HEK293 (cell line): ENCODE measurements around the gene PPP1R12C.

ENCODE experiments used
- CTCF ChIA-PET: fragments of 350-600 bp; formaldehyde crosslinking; extraction: SDS; loops from one replicate; lab custom pipeline; 2021; ENCODE audit warnings: antibody characterized with exemption; lab: Yijun Ruan, JAX
- POLR2A ChIA-PET: fragments of 300-600 bp; formaldehyde crosslinking; extraction: SDS; loops from one replicate; lab custom pipeline; 2020; ENCODE audit warnings: antibody characterized with exemption, inconsistent platforms; lab: Yijun Ruan, JAX
- H3K27ac ChIP-seq: fragments of 200-500 bp; sonication (Bioruptor generic); 2 replicates; pipeline ENCODE4 v1.5.1; 2014; ENCODE audit warnings: low read depth, low read length, control low read depth, inconsistent platforms; ENCODE audit errors: extremely low read depth
- H3K36me3 ChIP-seq, 2 experiments: fragments of 200-500 bp in 1 of 2; sonication (Bioruptor generic) in 1 of 2; 1 replicate in 1 of 2; 2 replicates in 1 of 2; pipeline ENCODE4 v1.5.1; 2014 to 2017; ENCODE audit warnings: inconsistent platforms in 2 of 2, low read length in 2 of 2; ENCODE audit not compliant: control insufficient read depth in 2 of 2, insufficient read depth in 1 of 2
- H3K4me1 ChIP-seq: fragments of 200-500 bp; sonication (Bioruptor generic); 2 replicates; pipeline ENCODE4 v1.5.1; 2014; ENCODE audit warnings: mild to moderate bottlenecking, low read length, inconsistent platforms; ENCODE audit not compliant: control insufficient read depth, insufficient read depth
- H3K4me3 ChIP-seq: 2 replicates; pipeline ENCODE4 v1.5.1; 2011; ENCODE audit warnings: low read depth, mild to moderate bottlenecking, control low read depth, low read length, moderate library complexity
- H3K9me3 ChIP-seq: fragments of 200-500 bp; sonication (Bioruptor generic); 2 replicates; pipeline ENCODE4 v1.5.1; 2014; ENCODE audit warnings: low read depth, low read length, inconsistent platforms; ENCODE audit not compliant: control insufficient read depth, insufficient read depth
- HOXD13 ChIP-seq: sonication (generic); formaldehyde crosslinking; IDR thresholded peaks from 2 replicates; pipeline ENCODE4 v1.8.0; 2022; ENCODE audit warnings: missing genetic modification reagents, borderline replicate concordance
- REPIN1 ChIP-seq: fragments of 450-650 bp; formaldehyde crosslinking; IDR thresholded peaks from 2 replicates; pipeline ENCODE4 v1.5.1; 2017; ENCODE audit warnings: missing biosample characterization, missing genetic modification characterization, low read depth
- SCRT2 ChIP-seq: fragments of 450-650 bp; formaldehyde crosslinking; IDR thresholded peaks from 2 replicates; pipeline ENCODE4 v1.5.1; 2016; ENCODE audit warnings: missing biosample characterization, missing genetic modification characterization
- SP2 ChIP-seq: fragments of 450-650 bp; formaldehyde crosslinking; IDR thresholded peaks from 2 replicates; pipeline ENCODE4 v1.5.1; 2016; ENCODE audit warnings: missing biosample characterization, missing genetic modification characterization
- ZBTB20 ChIP-seq: fragments of 450-650 bp; formaldehyde crosslinking; IDR thresholded peaks from 2 replicates; pipeline ENCODE4 v1.5.1; 2016; ENCODE audit warnings: missing biosample characterization, missing genetic modification characterization
- ZNF121 ChIP-seq: fragments of 450-650 bp; formaldehyde crosslinking; IDR thresholded peaks from 2 replicates; pipeline ENCODE4 v1.5.1; 2016; ENCODE audit warnings: missing biosample characterization, missing genetic modification characterization
- ZNF155 ChIP-seq: fragments of 450-650 bp; formaldehyde crosslinking; IDR thresholded peaks from 2 replicates; pipeline ENCODE4 v1.5.1; 2016; ENCODE audit warnings: missing biosample characterization, missing genetic modification characterization
- ZNF2 ChIP-seq: fragments of 450-650 bp; formaldehyde crosslinking; IDR thresholded peaks from 2 replicates; pipeline ENCODE4 v1.5.1; 2016; ENCODE audit warnings: missing biosample characterization, missing genetic modification characterization
- ZNF391 ChIP-seq: fragments of 450-650 bp; formaldehyde crosslinking; IDR thresholded peaks from 2 replicates; pipeline ENCODE4 v1.5.1; 2016; ENCODE audit warnings: low read depth, missing biosample characterization, missing genetic modification characterization, borderline replicate concordance
- ZNF510 ChIP-seq: fragments of 450-650 bp; formaldehyde crosslinking; IDR thresholded peaks from 2 replicates; pipeline ENCODE4 v1.5.1; 2018; ENCODE audit warnings: mild to moderate bottlenecking, missing genetic modification characterization, missing biosample characterization; ENCODE audit not compliant: insufficient replicate concordance
- ZNF544 ChIP-seq: fragments of 450-650 bp; formaldehyde crosslinking; IDR thresholded peaks from 2 replicates; pipeline ENCODE4 v1.5.0; 2017; ENCODE audit warnings: missing biosample characterization, missing genetic modification characterization
- ZNF623 ChIP-seq: fragments of 450-650 bp; formaldehyde crosslinking; IDR thresholded peaks from 2 replicates; pipeline ENCODE4 v1.5.1; 2016; ENCODE audit warnings: missing biosample characterization, missing genetic modification characterization
- ZSCAN23 ChIP-seq: fragments of 450-650 bp; formaldehyde crosslinking; IDR thresholded peaks from 2 replicates; pipeline ENCODE4 v1.5.1; 2016; ENCODE audit warnings: missing biosample characterization, missing genetic modification characterization
- TF ChIP-seq, protein P1 (sequence below): fragments of 450-650 bp; formaldehyde crosslinking; IDR thresholded peaks from 2 replicates; pipeline ENCODE4 v1.5.1; 2016; ENCODE audit warnings: missing biosample characterization, missing genetic modification characterization
- TF ChIP-seq, protein P2 (sequence below): fragments of 450-650 bp; formaldehyde crosslinking; optimal IDR thresholded peaks from 2 replicates; pipeline ENCODE3; 2016; ENCODE audit warnings: missing biosample characterization, mild to moderate bottlenecking, missing genetic modification characterization
- TF ChIP-seq, protein P3 (sequence below): fragments of 450-650 bp; formaldehyde crosslinking; IDR thresholded peaks from 2 replicates; pipeline ENCODE4 v1.5.1; 2016; ENCODE audit warnings: missing biosample characterization, missing genetic modification characterization
- TF ChIP-seq, protein P4 (sequence below): fragments of 450-650 bp; formaldehyde crosslinking; IDR thresholded peaks from 2 replicates; pipeline ENCODE4 v1.5.1; 2016; ENCODE audit warnings: missing biosample characterization, missing genetic modification characterization
- TF ChIP-seq, protein P5 (sequence below): fragments of 450-650 bp; formaldehyde crosslinking; IDR thresholded peaks from 2 replicates; pipeline ENCODE4 v1.5.1; 2016; ENCODE audit warnings: missing biosample characterization, missing genetic modification characterization
- TF ChIP-seq, protein P6 (sequence below): fragments of 450-650 bp; formaldehyde crosslinking; IDR thresholded peaks from 2 replicates; pipeline ENCODE4 v1.5.1; 2016; ENCODE audit warnings: missing biosample characterization, missing genetic modification characterization
- TF ChIP-seq, protein P7 (sequence below): fragments of 450-650 bp; formaldehyde crosslinking; IDR thresholded peaks from 2 replicates; pipeline ENCODE4 v1.5.1; 2016; ENCODE audit warnings: missing biosample characterization, missing genetic modification characterization

The PPP1R12C gene

DNA sequence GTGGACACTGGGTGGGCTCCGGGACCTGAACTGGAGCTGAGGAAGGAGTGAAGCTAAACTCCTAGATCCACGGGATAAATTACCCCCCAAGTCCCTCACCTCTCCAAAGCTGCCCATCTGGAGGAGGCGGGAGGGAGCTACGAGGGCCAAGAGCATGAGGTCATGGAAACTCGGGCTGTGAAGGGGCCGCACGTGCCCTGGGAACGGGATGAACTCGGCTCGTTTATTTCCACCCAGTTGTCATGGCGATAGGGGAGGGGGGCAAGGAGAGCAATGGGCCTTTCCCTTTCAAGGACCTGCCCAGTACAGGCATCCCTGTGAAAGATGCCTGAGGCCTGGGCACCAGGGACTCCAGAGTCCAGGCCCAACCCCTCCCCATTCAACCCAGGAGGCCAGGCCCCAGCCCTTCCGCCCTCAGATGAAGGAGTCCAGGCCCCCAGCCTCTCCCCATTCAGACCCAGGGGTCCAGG lies 3.8 kb downstream of the PPP1R12C start (continued):
- TF ChIP-seq, protein P1, sequence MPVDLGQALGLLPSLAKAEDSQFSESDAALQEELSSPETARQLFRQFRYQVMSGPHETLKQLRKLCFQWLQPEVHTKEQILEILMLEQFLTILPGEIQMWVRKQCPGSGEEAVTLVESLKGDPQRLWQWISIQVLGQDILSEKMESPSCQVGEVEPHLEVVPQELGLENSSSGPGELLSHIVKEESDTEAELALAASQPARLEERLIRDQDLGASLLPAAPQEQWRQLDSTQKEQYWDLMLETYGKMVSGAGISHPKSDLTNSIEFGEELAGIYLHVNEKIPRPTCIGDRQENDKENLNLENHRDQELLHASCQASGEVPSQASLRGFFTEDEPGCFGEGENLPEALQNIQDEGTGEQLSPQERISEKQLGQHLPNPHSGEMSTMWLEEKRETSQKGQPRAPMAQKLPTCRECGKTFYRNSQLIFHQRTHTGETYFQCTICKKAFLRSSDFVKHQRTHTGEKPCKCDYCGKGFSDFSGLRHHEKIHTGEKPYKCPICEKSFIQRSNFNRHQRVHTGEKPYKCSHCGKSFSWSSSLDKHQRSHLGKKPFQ, result no peak
- TF ChIP-seq ZNF623 (tag by site-specific recombination), result no peak
- no peak for TF ChIP-seq ZSCAN23 (tag by site-specific recombination)
- TF ChIP-seq, protein P2, sequence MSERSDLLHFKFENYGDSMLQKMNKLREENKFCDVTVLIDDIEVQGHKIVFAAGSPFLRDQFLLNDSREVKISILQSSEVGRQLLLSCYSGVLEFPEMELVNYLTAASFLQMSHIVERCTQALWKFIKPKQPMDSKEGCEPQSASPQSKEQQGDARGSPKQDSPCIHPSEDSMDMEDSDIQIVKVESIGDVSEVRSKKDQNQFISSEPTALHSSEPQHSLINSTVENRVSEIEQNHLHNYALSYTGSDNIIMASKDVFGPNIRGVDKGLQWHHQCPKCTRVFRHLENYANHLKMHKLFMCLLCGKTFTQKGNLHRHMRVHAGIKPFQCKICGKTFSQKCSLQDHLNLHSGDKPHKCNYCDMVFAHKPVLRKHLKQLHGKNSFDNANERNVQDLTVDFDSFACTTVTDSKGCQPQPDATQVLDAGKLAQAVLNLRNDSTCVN (tag by site-specific recombination), result no peak
- TF ChIP-seq ZBTB20 (tag by site-specific recombination), result peak; percentile 95
- TF ChIP-seq, protein P3, sequence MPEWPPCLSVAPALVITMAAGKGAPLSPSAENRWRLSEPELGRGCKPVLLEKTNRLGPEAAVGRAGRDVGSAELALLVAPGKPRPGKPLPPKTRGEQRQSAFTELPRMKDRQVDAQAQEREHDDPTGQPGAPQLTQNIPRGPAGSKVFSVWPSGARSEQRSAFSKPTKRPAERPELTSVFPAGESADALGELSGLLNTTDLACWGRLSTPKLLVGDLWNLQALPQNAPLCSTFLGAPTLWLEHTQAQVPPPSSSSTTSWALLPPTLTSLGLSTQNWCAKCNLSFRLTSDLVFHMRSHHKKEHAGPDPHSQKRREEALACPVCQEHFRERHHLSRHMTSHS (tag by site-specific recombination), result no peak
- no peak for TF ChIP-seq ZNF2 (tag by site-specific recombination)
- no peak for TF ChIP-seq ZNF121 (tag by site-specific recombination)
- TF ChIP-seq REPIN1, result no peak
- TF ChIP-seq ZNF391, result no peak

DNA sequence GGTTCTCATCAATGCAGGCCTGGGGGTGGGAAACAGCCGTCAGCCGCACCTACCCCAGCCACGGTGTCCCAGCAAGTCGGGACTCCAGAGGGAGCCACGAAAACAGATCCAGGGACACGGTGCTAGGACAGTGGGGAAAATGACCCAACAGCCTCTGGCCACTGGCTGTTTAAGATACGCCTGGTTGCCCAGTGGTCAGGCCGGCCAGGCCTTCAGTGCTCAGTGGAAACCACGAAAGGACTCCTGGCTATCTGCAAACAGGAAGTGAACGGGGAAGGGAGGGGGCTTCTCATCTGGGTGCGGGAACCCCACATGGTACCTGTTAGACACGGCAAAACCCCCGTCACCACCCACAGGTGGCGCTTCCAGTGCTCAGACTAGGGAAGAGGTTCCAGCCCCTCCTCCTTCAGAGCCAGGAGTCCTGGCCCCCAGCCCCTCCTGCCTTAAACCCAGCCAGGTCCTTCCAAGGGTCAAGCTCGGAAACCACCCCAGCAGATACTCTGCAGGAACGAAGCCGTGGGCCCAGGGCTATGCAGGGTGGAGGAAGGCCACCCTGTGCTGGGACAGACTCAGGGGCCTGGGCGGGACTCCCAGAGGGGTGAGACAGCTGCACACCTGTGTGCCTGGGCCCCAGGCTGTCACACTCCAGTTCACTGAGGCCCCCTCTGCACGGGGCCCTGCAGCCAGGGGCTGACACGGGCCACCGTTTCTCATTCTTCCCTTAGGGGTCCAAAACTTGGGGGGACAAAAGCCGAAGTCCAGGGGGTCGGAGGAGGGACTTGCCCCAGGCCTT lies 4.5 kb downstream of the PPP1R12C start:
- Histone ChIP-seq H3K27ac (no peak overlapping the region), H3K4me1 (peaks cover 18% of the 10 kb centered on the region), H3K4me3 (no peak overlapping the region), H3K9me3 (no peaks in the 10 kb centered on the region), H3K36me3 (peaks cover 0 to 33% of the 10 kb centered on the region in 2 experiments; a peak in 2 of 3 replicates)
- CTCF ChIA-PET, result interaction anchor here (0.6 to 4.6 kb wide), 7 partner anchors 9 to 541 kb away, joined by 3 to 26 read pairs (median 6); no protein-coding TSS in a partner anchor
- POLR2A ChIA-PET, result no interaction called here
- TF ChIP-seq SCRT2 (tag by site-specific recombination), result 0 out of 2 replicates have a peak, but pooled peaks have one; percentile 10
- TF ChIP-seq ZNF510 (tag by site-specific recombination), result no peak
- TF ChIP-seq, all 188 proteins: peak for 1

DNA sequence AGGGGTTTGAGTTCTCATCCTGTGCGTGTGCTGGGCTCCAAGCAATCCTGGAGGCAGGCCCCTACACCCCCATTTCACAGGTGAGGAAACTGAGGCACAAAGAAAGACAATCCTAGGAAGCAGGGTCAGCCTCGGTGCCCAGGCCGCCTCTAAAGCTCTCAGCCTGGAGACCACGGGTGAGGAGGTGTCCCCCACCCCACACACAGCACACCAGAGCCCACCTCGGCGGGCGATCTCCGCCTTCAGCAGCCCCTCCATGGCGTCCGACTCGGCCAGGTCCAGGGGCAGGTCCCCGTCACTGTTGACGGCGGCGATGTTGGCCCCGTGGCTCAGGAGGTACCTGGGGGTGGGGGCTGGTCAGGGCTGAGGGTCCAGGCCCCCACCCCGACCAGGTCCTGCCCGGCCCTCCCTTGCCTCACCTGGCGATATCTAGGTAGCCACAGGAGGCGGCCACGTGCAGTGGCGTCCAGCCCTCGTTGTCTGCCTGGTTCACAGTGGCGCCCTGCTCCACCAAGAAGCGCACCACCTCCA lies 5.1 kb downstream of the PPP1R12C start:
- H3K9me3 ChIP-seq, result no peaks in the 10 kb centered on the region
- POLR2A ChIA-PET, result no interaction called here
- no peak overlapping the region for H3K4me3 ChIP-seq
- CTCF ChIA-PET, result interaction anchor here (0.6 to 1.3 kb wide), 3 partner anchors 261 to 638 kb away, joined by 3 to 10 read pairs (median 4); no protein-coding TSS in a partner anchor
- H3K36me3 ChIP-seq, result peaks cover 0 to 33% of the 10 kb centered on the region in 2 experiments; a peak in 2 of 3 replicates
- H3K4me1 ChIP-seq, result peaks cover 18% of the 10 kb centered on the region
- no peak overlapping the region for H3K27ac ChIP-seq
- TF ChIP-seq ZNF155 (no peak), HOXD13 (CRISPR knock-in tag) (no peak), ZNF544 (tag by site-specific recombination) (no peak), SP2 (tag by site-specific recombination) (no peak)
- TF ChIP-seq, protein P4, sequence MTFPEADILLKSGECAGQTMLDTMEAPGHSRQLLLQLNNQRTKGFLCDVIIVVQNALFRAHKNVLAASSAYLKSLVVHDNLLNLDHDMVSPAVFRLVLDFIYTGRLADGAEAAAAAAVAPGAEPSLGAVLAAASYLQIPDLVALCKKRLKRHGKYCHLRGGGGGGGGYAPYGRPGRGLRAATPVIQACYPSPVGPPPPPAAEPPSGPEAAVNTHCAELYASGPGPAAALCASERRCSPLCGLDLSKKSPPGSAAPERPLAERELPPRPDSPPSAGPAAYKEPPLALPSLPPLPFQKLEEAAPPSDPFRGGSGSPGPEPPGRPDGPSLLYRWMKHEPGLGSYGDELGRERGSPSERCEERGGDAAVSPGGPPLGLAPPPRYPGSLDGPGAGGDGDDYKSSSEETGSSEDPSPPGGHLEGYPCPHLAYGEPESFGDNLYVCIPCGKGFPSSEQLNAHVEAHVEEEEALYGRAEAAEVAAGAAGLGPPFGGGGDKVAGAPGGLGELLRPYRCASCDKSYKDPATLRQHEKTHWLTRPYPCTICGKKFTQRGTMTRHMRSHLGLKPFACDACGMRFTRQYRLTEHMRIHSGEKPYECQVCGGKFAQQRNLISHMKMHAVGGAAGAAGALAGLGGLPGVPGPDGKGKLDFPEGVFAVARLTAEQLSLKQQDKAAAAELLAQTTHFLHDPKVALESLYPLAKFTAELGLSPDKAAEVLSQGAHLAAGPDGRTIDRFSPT (tag by site-specific recombination), result no peak
- TF ChIP-seq, protein P5, sequence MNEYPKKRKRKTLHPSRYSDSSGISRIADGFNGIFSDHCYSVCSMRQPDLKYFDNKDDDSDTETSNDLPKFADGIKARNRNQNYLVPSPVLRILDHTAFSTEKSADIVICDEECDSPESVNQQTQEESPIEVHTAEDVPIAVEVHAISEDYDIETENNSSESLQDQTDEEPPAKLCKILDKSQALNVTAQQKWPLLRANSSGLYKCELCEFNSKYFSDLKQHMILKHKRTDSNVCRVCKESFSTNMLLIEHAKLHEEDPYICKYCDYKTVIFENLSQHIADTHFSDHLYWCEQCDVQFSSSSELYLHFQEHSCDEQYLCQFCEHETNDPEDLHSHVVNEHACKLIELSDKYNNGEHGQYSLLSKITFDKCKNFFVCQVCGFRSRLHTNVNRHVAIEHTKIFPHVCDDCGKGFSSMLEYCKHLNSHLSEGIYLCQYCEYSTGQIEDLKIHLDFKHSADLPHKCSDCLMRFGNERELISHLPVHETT (tag by site-specific recombination), result no peak
- TF ChIP-seq, protein P6, sequence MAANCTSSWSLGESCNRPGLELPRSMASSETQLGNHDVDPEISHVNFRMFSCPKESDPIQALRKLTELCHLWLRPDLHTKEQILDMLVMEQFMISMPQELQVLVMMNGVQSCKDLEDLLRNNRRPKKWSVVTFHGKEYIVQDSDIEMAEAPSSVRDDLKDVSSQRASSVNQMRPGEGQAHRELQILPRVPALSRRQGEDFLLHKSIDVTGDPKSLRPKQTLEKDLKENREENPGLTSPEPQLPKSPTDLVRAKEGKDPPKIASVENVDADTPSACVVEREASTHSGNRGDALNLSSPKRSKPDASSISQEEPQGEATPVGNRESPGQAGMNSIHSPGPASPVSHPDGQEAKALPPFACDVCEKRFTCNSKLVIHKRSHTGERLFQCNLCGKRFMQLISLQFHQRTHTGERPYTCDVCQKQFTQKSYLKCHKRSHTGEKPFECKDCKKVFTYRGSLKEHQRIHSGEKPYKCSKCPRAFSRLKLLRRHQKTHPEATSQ (tag by site-specific recombination), result no peak
- TF ChIP-seq, protein P7, sequence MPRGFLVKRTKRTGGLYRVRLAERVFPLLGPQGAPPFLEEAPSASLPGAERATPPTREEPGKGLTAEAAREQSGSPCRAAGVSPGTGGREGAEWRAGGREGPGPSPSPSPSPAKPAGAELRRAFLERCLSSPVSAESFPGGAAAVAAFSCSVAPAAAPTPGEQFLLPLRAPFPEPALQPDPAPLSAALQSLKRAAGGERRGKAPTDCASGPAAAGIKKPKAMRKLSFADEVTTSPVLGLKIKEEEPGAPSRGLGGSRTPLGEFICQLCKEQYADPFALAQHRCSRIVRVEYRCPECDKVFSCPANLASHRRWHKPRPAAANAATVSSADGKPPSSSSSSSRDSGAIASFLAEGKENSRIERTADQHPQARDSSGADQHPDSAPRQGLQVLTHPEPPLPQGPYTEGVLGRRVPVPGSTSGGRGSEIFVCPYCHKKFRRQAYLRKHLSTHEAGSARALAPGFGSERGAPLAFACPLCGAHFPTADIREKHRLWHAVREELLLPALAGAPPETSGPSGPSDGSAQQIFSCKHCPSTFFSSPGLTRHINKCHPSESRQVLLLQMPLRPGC (tag by site-specific recombination), result no peak
